Measurements from ENCODE around the gene KCNG4. TPM values are rescaled to one million over a fixed set of nuclear protein-coding genes. Genes with fewer than 3 reads are reported as not detected.

KCNG4 gene
- not detected in 2 replicates for total RNA-seq

- no peak for DNase-seq (ENCODE audit: low read depth in 2 of 2)
Observed at GRCh38 chr16:84239909-84240308, at the start of gene KCNG4. Gene KCNG4 (minus strand): TSS chr16:84240012. CDS start chr16:84237485, 2,527 bp downstream.

- DNase-seq (ENCODE audit: low read depth in 2 of 2) = no peak
Observed at GRCh38 chr16:84288902-84289301, 49.1 kb upstream of the KCNG4 start.

GRCh38 chr16:84286578-84287240 lies 46.9 kb upstream of the KCNG4 start:
- DNase-seq (ENCODE audit: low read depth in 2 of 2) = peak in 1 of 2 donors; percentile 39

- DNase-seq (ENCODE audit: low read depth in 2 of 2) = no peak
Observed at GRCh38 chr16:84284154-84284722, 44.4 kb upstream of the KCNG4 start.

GRCh38 chr16:84283314-84284153 lies 43.7 kb upstream of the KCNG4 start:
- DNase-seq (ENCODE audit: low read depth in 2 of 2) = no peak

- DNase-seq (ENCODE audit: low read depth in 2 of 2) = no peak
Observed at GRCh38 chr16:84282533-84282932, 42.7 kb upstream of the KCNG4 start.

- DNase-seq (ENCODE audit: low read depth in 2 of 2) = peak; percentile 29 to 30
Observed at GRCh38 chr16:84281074-84281473, 41.3 kb upstream of the KCNG4 start.

GRCh38 chr16:84279881-84280280 lies 40.1 kb upstream of the KCNG4 start:
- DNase-seq (ENCODE audit: low read depth in 2 of 2) = no peak

- no peak for DNase-seq (ENCODE audit: low read depth in 2 of 2)
Observed at GRCh38 chr16:84278968-84279367, 39.2 kb upstream of the KCNG4 start.

GRCh38 chr16:84278333-84278732 lies 38.5 kb upstream of the KCNG4 start:
- no peak for DNase-seq (ENCODE audit: low read depth in 2 of 2)

GRCh38 chr16:84277244-84277823 lies 37.5 kb upstream of the KCNG4 start:
- peak; percentile 53 to 71 for DNase-seq (ENCODE audit: low read depth in 2 of 2)

- no peak for DNase-seq (ENCODE audit: low read depth in 2 of 2)
Observed at GRCh38 chr16:84275585-84276151, 35.9 kb upstream of the KCNG4 start.

GRCh38 chr16:84274515-84274914 lies 34.7 kb upstream of the KCNG4 start:
- DNase-seq (ENCODE audit: low read depth in 2 of 2) = no peak

- DNase-seq (ENCODE audit: low read depth in 2 of 2) = no peak
Observed at GRCh38 chr16:84272740-84273320, 33.0 kb upstream of the KCNG4 start.

- no peak for DNase-seq (ENCODE audit: low read depth in 2 of 2)
Observed at GRCh38 chr16:84271866-84272265, 32.1 kb upstream of the KCNG4 start.

- DNase-seq (ENCODE audit: low read depth in 2 of 2) = no peak
Observed at GRCh38 chr16:84271037-84271436, 31.2 kb upstream of the KCNG4 start.

- no peak for DNase-seq (ENCODE audit: low read depth in 2 of 2)
Observed at GRCh38 chr16:84270531-84270930, 30.7 kb upstream of the KCNG4 start.

- no peak for DNase-seq (ENCODE audit: low read depth in 2 of 2)
Observed at GRCh38 chr16:84270071-84270470, 30.3 kb upstream of the KCNG4 start.

- no peak for DNase-seq (ENCODE audit: low read depth in 2 of 2)
Observed at GRCh38 chr16:84268291-84269040, 28.7 kb upstream of the KCNG4 start.

- no peak for DNase-seq (ENCODE audit: low read depth in 2 of 2)
Observed at GRCh38 chr16:84267380-84267779, 27.6 kb upstream of the KCNG4 start.

GRCh38 chr16:84266451-84266850 lies 26.6 kb upstream of the KCNG4 start:
- peak; percentile 68 to 78 for DNase-seq (ENCODE audit: low read depth in 2 of 2)

All from lung microvascular endothelial cell (primary cell).